Mucosa of rectum (tissue), 2 donors: ENCODE results near the gene STXBP5.
"Not testable (repeated sequence)": the region's sequence is repeated elsewhere in the genome, so short reads cannot be mapped to it uniquely, and the experiment has no call there.

ENCODE experiments used
- H3K27ac ChIP-seq, 2 donors: one replicate each; pipeline ENCODE4 v1.7.0; 2013; ENCODE audit warnings: inconsistent platforms in 2 of 2, low read depth in 2 of 2, low read length in 2 of 2
- H3K27me3 ChIP-seq, 2 donors: one replicate each; pipeline ENCODE4 v1.7.0; 2013; ENCODE audit warnings: low read length in 2 of 2; ENCODE audit not compliant: control insufficient read depth in 2 of 2, insufficient read depth in 2 of 2
- H3K36me3 ChIP-seq, 2 donors: one replicate each; pipeline ENCODE4 v1.7.0; 2013; ENCODE audit warnings: low read length in 2 of 2; ENCODE audit not compliant: control insufficient read depth in 2 of 2, insufficient read depth in 2 of 2
- H3K4me1 ChIP-seq, 2 donors: one replicate each; pipeline ENCODE4 v1.7.0; 2013; ENCODE audit warnings: low read length in 2 of 2, mild to moderate bottlenecking in 1 of 2; ENCODE audit not compliant: control insufficient read depth in 2 of 2, insufficient read depth in 2 of 2
- H3K4me3 ChIP-seq, 2 donors: one replicate each; pipeline ENCODE4 v1.7.0; 2013; ENCODE audit warnings: low read length in 2 of 2
- H3K9ac ChIP-seq, 2 donors: one replicate each; pipeline ENCODE4 v1.7.0; 2013; ENCODE audit warnings: low read length in 2 of 2, low read depth in 1 of 2, mild to moderate bottlenecking in 1 of 2
- H3K9me3 ChIP-seq, 2 donors: one replicate each; pipeline ENCODE4 v1.7.0; 2013; ENCODE audit warnings: low read length in 2 of 2; ENCODE audit not compliant: control insufficient read depth in 2 of 2
- donor health status: healthy.
- donor health status: Normal muscosa, but diverticular disease.

Gene STXBP5

DNA sequence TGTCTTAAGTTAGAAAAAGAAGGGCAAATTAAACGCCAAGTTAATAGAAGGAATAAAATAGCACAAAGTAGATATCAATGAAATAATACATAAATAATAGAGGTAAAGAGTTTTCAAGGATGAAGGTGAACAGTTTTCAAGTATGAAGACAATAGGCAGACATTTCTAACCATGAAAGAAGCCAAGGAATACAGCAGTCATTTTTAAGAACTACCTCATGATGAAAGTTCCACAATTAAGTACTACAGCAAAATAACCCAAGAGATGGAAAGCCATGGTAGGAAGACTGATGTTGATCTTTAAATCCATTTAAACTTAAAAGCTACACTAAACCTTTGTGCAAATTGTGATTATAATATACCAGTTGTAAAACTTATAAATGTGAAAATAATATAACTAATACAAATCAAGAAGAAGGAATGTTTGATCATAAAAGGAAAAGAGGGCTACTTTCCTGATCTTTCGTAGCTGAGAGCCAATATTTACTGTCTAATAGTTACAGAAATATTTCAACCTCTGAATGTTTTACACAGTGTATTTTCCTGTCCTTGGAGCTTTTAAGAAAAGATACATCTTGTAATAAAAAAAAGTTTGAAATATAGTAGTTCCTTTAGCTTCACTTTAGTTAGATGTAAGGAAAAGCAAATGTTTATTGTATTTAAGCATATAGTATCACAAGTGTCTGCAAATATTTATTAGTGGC lies 143.1 kb downstream of the STXBP5 start:
- Histone ChIP-seq H3K27ac (no peak overlapping the region), H3K4me3 (no peak overlapping the region), H3K9me3 (no peaks in the 10 kb centered on the region), H3K27me3 (no peaks in the 10 kb centered on the region), H3K36me3 (peaks cover 4 to 10% of the 10 kb centered on the region in 2 donors), H3K4me1 (no peaks in the 10 kb centered on the region), H3K9ac (no peak overlapping the region)

DNA sequence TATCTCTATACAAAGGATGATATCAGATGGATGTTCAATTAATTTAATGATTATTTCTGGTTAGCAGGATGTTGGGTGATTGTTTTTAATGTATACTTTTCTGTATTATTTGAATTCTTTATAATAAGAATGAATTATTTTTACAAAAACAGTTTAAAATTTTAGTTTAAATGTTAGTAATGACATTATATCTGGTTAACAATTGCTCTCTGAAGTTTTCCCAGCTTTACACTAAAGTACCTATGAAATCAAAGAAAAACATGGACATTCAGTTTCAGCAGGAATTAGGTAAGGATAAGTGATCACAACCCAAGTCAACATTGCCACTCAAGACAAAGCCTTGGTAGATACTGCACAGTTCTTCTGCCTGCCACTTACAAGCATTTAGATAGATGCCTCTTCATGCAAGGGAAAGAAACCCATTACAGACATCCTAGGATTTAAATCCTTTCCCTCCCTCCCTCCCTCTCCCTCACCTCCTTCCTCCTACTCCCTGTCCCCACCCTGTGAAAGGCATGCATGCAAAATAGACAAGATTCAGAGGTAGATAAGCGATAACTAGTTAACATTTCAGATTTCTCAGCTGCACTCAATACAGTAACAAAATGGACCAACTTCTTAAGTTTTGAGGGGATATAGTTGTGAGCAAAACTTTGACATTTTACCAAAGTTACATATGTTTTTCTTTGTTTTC lies 143.8 kb downstream of the STXBP5 start:
- H3K27ac ChIP-seq, result no peak overlapping the region

DNA sequence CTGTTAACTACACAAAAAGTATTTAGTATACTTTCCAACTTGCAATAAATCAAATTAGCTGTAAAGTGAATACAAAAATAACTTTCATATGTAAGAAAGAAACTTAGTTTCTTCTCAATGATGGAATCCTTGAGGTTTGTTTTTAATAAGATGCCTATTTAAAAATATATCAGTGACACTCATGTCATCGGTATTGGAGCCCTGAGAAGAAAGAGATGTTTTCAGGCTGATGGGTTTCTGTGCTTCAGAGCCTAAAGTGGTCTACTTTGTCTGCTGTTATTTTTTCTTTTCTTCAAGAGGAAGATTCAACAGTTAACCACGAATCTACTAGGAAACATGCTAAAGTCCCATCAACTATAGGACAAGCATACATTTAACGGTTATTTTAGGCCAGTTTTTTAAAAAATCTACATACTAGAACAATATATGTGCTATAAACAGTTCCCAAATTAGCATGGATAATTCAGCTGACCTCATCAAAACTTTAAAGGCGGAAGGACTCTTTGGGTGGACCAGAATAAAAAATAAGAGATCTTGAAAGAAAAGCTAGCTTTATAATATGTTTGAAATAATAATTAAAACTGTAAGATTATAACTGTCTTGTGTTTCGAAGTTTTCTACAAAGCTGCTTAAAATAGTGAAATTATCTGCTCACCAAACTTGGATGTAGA lies 157.2 kb downstream of the STXBP5 start:
- no peak overlapping the region for H3K27ac ChIP-seq
- H3K4me1 ChIP-seq, result no peaks in the 10 kb centered on the region
- peaks cover 32 to 46% of the 10 kb centered on the region in 2 donors for H3K36me3 ChIP-seq
- H3K9ac ChIP-seq, result no peak overlapping the region
- H3K4me3 ChIP-seq, result no peak overlapping the region
- H3K27me3 ChIP-seq, result no peaks in the 10 kb centered on the region
- H3K9me3 ChIP-seq, result no peaks in the 10 kb centered on the region

More for the DNA sequence above, 143.8 kb downstream of the STXBP5 start:
- no peaks in the 10 kb centered on the region for H3K27me3 ChIP-seq
- no peak overlapping the region for H3K9ac ChIP-seq
- H3K36me3 ChIP-seq, result peaks cover 4 to 10% of the 10 kb centered on the region in 2 donors
- no peaks in the 10 kb centered on the region for H3K9me3 ChIP-seq
- H3K4me3 ChIP-seq, result no peak overlapping the region
- H3K4me1 ChIP-seq, result no peaks in the 10 kb centered on the region

DNA sequence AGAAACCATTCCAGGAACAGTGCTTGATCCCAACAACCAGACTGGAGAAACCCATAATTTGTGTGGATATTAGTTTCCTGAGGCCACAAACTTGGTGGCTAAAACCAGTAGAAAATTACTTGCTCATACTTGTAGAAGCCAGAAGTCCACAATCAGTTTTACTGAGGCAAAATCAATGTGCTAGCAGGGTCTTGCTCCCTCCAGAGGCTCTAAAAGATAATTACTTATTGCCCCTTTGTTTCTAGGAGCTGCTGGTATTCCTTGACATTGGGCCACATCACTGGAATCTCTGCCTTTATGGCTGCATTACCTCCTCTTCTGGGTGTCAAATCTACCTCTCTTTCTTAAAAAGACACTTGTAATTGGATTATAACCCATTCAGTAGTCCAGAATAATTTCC lies 162.1 kb downstream of the STXBP5 start:
- H3K27ac ChIP-seq, result no peak overlapping the region

DNA sequence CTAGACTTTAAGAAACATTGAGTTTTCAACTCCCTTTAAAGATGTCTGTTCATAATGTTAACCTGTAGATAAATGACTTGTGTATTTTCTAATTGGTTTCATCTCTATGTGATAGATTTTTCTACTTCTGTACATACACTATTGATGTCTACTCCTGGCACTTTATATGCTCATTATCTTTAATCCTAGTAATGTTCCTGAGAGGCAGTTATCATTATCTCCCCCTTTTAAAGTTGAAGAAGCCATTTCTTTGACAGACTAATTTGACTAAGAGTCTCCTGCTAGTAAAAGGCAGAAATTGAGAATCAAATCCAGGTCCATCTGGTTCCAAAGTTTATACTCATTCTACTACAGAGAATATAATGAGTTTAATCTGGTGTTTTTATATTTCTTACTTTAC lies 167.1 kb downstream of the STXBP5 start:
- Histone ChIP-seq H3K4me1 (no peaks in the 10 kb centered on the region), H3K9me3 (no peaks in the 10 kb centered on the region), H3K4me3 (no peak overlapping the region), H3K27ac (no peak overlapping the region), H3K27me3 (no peaks in the 10 kb centered on the region), H3K9ac (no peak overlapping the region), H3K36me3 (peaks cover 10 to 11% of the 10 kb centered on the region in 2 donors)

More for the DNA sequence above, 162.1 kb downstream of the STXBP5 start:
- Histone ChIP-seq H3K27me3 (no peaks in the 10 kb centered on the region), H3K4me1 (no peaks in the 10 kb centered on the region), H3K9ac (no peak overlapping the region), H3K9me3 (no peaks in the 10 kb centered on the region), H3K36me3 (peaks cover 25 to 34% of the 10 kb centered on the region in 2 donors), H3K4me3 (no peak overlapping the region)

DNA sequence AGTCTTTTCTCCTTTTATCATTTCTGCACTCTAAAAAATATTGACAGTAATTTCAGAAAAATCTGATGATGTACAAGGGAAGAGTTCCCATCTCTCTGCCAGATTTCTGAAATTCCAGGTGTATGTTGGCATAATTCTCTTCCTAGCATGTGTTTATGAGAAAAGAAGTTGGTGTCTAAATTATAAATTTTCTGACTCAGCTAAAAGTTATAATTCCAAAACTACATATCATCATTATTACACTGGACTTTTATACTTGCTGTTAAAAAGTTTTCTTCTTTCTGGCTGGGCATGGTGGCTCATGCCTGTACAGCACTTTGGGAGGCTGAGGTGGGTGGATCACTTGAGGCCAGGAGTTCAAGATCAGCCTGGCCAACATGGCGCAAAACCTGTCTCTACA lies 168.6 kb downstream of the STXBP5 start:
- no peak overlapping the region for H3K9ac ChIP-seq
- no peaks in the 10 kb centered on the region for H3K4me1 ChIP-seq
- no peak overlapping the region for H3K4me3 ChIP-seq
- no peaks in the 10 kb centered on the region for H3K27me3 ChIP-seq
- H3K27ac ChIP-seq, result no peak overlapping the region
- no peaks in the 10 kb centered on the region for H3K9me3 ChIP-seq
- peaks cover 11 to 12% of the 10 kb centered on the region in 2 donors for H3K36me3 ChIP-seq

DNA sequence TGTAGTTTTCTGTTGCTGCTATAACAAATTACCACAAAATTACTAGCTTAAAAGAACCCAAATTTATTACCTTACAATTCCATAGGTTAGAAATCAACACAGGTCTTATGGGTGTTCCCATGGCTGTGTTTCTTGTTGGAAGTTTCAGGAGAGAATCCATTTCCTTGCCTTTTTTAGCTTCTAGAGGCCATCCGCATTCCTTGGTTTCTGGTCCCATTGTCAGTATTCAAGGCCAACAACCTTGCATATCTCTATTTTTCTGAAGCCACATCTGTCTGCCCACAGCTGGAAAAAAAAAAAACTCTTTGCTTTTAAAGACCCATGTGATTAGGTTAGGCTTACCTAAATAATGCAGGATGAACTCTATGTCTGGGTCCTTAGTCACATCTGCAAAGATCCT lies 174.6 kb downstream of the STXBP5 start:
- Histone ChIP-seq H3K9me3 (no peaks in the 10 kb centered on the region), H3K4me3 (no peak overlapping the region), H3K27me3 (no peaks in the 10 kb centered on the region), H3K27ac (no peak overlapping the region), H3K9ac (no peak overlapping the region), H3K4me1 (no peaks in the 10 kb centered on the region), H3K36me3 (peaks cover 12 to 23% of the 10 kb centered on the region in 2 donors)

DNA sequence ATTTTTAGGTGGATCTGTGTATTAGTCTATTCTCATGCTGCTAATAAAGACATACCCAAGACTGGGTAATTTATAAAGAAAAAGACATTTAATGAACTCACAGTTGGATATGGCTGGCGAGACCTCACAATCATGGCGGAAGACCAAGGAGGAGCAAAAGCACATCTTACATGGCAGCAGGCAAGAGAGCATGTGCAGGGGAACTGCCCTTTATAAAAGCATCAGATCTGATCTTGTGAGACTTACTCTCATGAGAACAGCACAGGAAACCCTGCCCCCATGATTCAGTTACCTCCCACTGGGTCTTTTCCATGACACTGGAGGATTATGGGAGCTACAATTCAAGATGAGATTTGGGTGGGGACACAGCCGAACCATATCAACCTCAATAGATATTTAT lies 176.6 kb downstream of the STXBP5 start:
- not testable (repeated sequence) for H3K9me3 ChIP-seq, H3K9ac ChIP-seq, H3K4me3 ChIP-seq, H3K27me3 ChIP-seq, H3K4me1 ChIP-seq, H3K27ac ChIP-seq
- peaks cover 21 to 28% of the 10 kb centered on the region in 2 donors for H3K36me3 ChIP-seq

DNA sequence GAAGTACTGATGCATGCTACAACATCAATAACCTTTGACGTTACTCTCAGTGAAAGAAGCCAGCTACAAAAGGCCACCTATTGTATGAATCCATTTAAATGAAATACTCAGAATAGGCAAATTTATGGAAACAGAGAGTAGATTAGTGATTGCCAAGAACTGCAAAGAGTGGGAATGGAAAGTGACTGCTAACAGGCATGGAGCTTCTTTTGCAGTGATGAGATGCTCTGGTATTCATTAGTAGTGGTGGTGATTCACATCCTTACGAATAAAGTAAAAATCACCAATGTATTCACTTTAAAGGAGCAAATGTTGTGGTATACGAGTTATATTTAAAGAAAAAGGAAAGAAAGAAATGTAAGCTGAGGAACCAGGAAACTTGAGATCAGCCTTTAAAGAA lies 177.5 kb downstream of the STXBP5 start:
- Histone ChIP-seq H3K4me3 (no peak overlapping the region), H3K36me3 (peaks cover 21 to 28% of the 10 kb centered on the region in 2 donors), H3K27me3 (no peaks in the 10 kb centered on the region), H3K4me1 (no peaks in the 10 kb centered on the region), H3K9me3 (no peaks in the 10 kb centered on the region), H3K27ac (no peak overlapping the region), H3K9ac (no peak overlapping the region)

DNA sequence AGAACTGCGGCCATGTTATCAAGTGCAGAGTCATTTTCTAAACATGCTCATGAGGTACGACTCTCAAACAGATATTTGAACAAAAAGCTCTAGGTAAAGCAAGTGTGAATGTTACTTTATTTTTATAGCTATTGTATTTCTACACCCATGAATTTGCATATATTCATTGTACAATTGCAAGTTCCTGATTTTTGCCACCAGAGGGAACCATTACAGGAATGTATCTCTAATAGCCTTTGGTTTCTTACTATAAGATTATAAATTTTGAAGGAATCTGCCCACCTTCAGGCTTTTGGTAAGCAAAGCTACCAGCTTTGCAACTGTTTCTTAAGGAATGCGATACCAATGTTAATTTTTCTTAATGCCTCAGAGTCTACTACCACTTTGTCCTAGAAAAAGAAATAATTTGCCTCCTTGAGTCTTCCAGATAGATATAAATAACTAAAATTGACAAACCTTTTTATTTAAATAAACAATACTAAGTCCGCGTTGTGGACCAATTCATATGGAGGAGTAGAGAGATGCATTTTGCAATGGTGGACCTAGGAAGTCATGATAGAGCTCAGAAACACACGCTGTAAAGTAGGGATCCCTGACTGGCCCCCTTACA lies 178.8 kb downstream of the STXBP5 start:
- peaks cover 21 to 22% of the 10 kb centered on the region in 2 donors for H3K36me3 ChIP-seq
- H3K9ac ChIP-seq, result no peak overlapping the region
- H3K4me3 ChIP-seq, result no peak overlapping the region
- H3K4me1 ChIP-seq, result no peaks in the 10 kb centered on the region
- H3K27me3 ChIP-seq, result no peaks in the 10 kb centered on the region
- no peaks in the 10 kb centered on the region for H3K9me3 ChIP-seq
- H3K27ac ChIP-seq, result no peak overlapping the region
